ENCODE data around the gene EFNB2. TPM values are rescaled to one million over a fixed set of nuclear protein-coding genes. Genes with fewer than 3 reads are reported as not detected.

Gene EFNB2
- total RNA-seq, 1 experiment from 2014 or later: 11.9 TPM

Other genes with a start within 250 kb of the EFNB2 start
- 23.5 and 53.1 TPM in 2 replicates for gene ARGLU1, start 32.5 kb upstream of the EFNB2 start, total RNA-seq (2014; rRNA removed; shearing (Covaris generic); ENCODE audit: low replicate concordance)

All from Caki2 (cell line).